Hematopoietic multipotent progenitor cell treated with erythropoietin and hydrocortisone succinate and interleukin-3 and kit ligand, for 6 days (in vitro differentiated cells): Measurements from ENCODE around the gene P3H3.

Experiments used
- DNase-seq: peaks from one replicate; pipeline ENCODE4 v3.0.0-alpha.2; 2015

Gene P3H3

GRCh38 chr12:6828781-6829535, 751 bp downstream of the P3H3 start:
- peak; percentile 26 for DNase-seq

- peak; percentile 22 for DNase-seq
Observed at GRCh38 chr12:6829536-6830220, 1.5 kb downstream of the P3H3 start.

- no peak for DNase-seq
Observed at GRCh38 chr12:6830286-6830890, 2.2 kb downstream of the P3H3 start.

GRCh38 chr12:6830999-6831398, 2.8 kb downstream of the P3H3 start:
- no peak for DNase-seq

GRCh38 chr12:6831450-6831995, 3.3 kb downstream of the P3H3 start:
- DNase-seq = no peak

GRCh38 chr12:6832125-6832524, 3.9 kb downstream of the P3H3 start:
- no peak for DNase-seq

- no peak for DNase-seq
Observed at GRCh38 chr12:6833189-6833890, 5.1 kb downstream of the P3H3 start.

- no peak for DNase-seq
Observed at GRCh38 chr12:6834254-6834653, 6.0 kb downstream of the P3H3 start.

- no peak for DNase-seq
Observed at GRCh38 chr12:6834873-6835272, 6.7 kb downstream of the P3H3 start.

- DNase-seq = no peak
Observed at GRCh38 chr12:6836851-6837250, 8.6 kb downstream of the P3H3 start.

- no peak for DNase-seq
Observed at GRCh38 chr12:6837370-6838060, 9.3 kb downstream of the P3H3 start.

- DNase-seq = no peak
Observed at GRCh38 chr12:6838854-6839253, 10.6 kb downstream of the P3H3 start.

GRCh38 chr12:6839482-6840201, 11.4 kb downstream of the P3H3 start:
- no peak for DNase-seq

- DNase-seq = peak; percentile 33
Observed at GRCh38 chr12:6840330-6840729, 12.1 kb downstream of the P3H3 start.

- no peak for DNase-seq
Observed at GRCh38 chr12:6840761-6841515, 12.7 kb downstream of the P3H3 start, which contains the start of gene GNB3. GNB3 (plus strand) TSS chr12:6840925; CDS start chr12:6841288, 363 bp downstream.

- DNase-seq = no peak
Observed at GRCh38 chr12:6842075-6842474, 13.9 kb downstream of the P3H3 start.

GRCh38 chr12:6843118-6843902, 15.1 kb downstream of the P3H3 start:
- peak; percentile 65 for DNase-seq

GRCh38 chr12:6845395-6845794, 17.2 kb downstream of the P3H3 start:
- DNase-seq = no peak

- no peak for DNase-seq
Observed at GRCh38 chr12:6846316-6846869, 18.2 kb downstream of the P3H3 start.

- DNase-seq = no peak
Observed at GRCh38 chr12:6847676-6848075, 19.5 kb downstream of the P3H3 start.
